ENCODE results near the gene EML4. TPM values are rescaled to one million over a fixed set of nuclear protein-coding genes. Genes with fewer than 3 reads are reported as not detected.
A peak's percentile ranks its signal among the peaks of the same experiment; 100 is the strongest.

EML4 gene
- polyA plus RNA-seq, 1 of the 3 experiments (the other 2 are of a cell fraction) = 35.0 TPM

- TF ChIP-seq, protein P1, sequence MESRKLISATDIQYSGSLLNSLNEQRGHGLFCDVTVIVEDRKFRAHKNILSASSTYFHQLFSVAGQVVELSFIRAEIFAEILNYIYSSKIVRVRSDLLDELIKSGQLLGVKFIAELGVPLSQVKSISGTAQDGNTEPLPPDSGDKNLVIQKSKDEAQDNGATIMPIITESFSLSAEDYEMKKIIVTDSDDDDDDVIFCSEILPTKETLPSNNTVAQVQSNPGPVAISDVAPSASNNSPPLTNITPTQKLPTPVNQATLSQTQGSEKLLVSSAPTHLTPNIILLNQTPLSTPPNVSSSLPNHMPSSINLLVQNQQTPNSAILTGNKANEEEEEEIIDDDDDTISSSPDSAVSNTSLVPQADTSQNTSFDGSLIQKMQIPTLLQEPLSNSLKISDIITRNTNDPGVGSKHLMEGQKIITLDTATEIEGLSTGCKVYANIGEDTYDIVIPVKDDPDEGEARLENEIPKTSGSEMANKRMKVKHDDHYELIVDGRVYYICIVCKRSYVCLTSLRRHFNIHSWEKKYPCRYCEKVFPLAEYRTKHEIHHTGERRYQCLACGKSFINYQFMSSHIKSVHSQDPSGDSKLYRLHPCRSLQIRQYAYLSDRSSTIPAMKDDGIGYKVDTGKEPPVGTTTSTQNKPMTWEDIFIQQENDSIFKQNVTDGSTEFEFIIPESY (IDR thresholded peaks at IDR 0.05; ENCODE audit: borderline replicate concordance, low read depth) = no peak
- TF ChIP-seq, protein P2, sequence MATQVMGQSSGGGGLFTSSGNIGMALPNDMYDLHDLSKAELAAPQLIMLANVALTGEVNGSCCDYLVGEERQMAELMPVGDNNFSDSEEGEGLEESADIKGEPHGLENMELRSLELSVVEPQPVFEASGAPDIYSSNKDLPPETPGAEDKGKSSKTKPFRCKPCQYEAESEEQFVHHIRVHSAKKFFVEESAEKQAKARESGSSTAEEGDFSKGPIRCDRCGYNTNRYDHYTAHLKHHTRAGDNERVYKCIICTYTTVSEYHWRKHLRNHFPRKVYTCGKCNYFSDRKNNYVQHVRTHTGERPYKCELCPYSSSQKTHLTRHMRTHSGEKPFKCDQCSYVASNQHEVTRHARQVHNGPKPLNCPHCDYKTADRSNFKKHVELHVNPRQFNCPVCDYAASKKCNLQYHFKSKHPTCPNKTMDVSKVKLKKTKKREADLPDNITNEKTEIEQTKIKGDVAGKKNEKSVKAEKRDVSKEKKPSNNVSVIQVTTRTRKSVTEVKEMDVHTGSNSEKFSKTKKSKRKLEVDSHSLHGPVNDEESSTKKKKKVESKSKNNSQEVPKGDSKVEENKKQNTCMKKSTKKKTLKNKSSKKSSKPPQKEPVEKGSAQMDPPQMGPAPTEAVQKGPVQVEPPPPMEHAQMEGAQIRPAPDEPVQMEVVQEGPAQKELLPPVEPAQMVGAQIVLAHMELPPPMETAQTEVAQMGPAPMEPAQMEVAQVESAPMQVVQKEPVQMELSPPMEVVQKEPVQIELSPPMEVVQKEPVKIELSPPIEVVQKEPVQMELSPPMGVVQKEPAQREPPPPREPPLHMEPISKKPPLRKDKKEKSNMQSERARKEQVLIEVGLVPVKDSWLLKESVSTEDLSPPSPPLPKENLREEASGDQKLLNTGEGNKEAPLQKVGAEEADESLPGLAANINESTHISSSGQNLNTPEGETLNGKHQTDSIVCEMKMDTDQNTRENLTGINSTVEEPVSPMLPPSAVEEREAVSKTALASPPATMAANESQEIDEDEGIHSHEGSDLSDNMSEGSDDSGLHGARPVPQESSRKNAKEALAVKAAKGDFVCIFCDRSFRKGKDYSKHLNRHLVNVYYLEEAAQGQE (IDR thresholded peaks at IDR 0.05; ENCODE audit: low read depth, low read length) = no peak
- TF ChIP-seq TCF12 (IDR thresholded peaks at IDR 0.05) = no peak
- TF ChIP-seq RAD21 (IDR thresholded peaks at IDR 0.05; ENCODE audit: low read length) = no peak
- TF ChIP-seq RFX5 (IDR thresholded peaks at IDR 0.05; ENCODE audit: low read length) = no peak
- TF ChIP-seq GATA2 (CRISPR knock-in tag; IDR thresholded peaks at IDR 0.05) = no peak
Observed at GRCh38 chr2:42199626-42200025, 30.5 kb downstream of the EML4 start (continued).

GRCh38 chr2:42200926-42201855 lies 32.0 kb downstream of the EML4 start:
- Histone ChIP-seq H3K9ac (no peak overlapping the region), H3K4me3 (ENCODE audit: low read depth in 2 of 2, low read length in 1 of 2) (no peak overlapping the region), H3K4me1 (ENCODE audit: control insufficient read depth in 1 of 2, insufficient read depth in 2 of 2, low read depth in 1 of 2, low read length in 1 of 2) (peaks cover 9 to 25% of the 10 kb centered on the region in 2 experiments; a peak in 3 of 4 replicates), H3K9me2 (no peaks in the 10 kb centered on the region), H3K27me3 (ENCODE audit: insufficient read depth) (no peaks in the 10 kb centered on the region), H2AFZ (ENCODE audit: low read depth) (no peak overlapping the region), H3F3A (replicated peaks; ENCODE audit: insufficient read depth) (peaks cover 24% of the 10 kb centered on the region), H3K27ac (ENCODE audit: low read depth in 2 of 2, low read length in 1 of 2) (peak overlapping the region; percentile 45 to 65), H3K4me2 (peak overlapping the region; percentile 32), H3K36me3 (replicated peaks in 1 of 2; ENCODE audit: control insufficient read depth in 1 of 2, insufficient read depth in 2 of 2, low read length in 1 of 2) (no peaks in the 10 kb centered on the region), H3K79me2 (ENCODE audit: insufficient read depth) (peaks cover 90% of the 10 kb centered on the region), H3K9me3 (no peaks in the 10 kb centered on the region), H4K20me1 (ENCODE audit: insufficient read depth) (peaks cover 7% of the 10 kb centered on the region; the same call in 1 of the 2 replicates)
- DNase-seq = peak; percentile 26
- 72% methylated on average over 5 of the region's 5 CpGs for WGBS (ENCODE audit: low lambda C conversion rate)
- ChIA-PET CTCF (interaction anchor here (0.7 to 1.3 kb wide), 4 partner anchors 32 to 105 kb away, joined by 3 to 8 read pairs (median 3); partner anchors contain the start of gene EML4), POLR2A (no interaction called here)
- TF ChIP-seq GATA2 (CRISPR knock-in tag; IDR thresholded peaks at IDR 0.05) (peak; percentile 70), YY1 (IDR thresholded peaks at IDR 0.05; ENCODE audit: low read depth) (no peak), EP300 (IDR thresholded peaks at IDR 0.05; ENCODE audit: borderline replicate concordance in 1 of 2, low read depth in 1 of 2, low read length in 1 of 2) (peak in 1 of 2 experiments; percentile 53; a peak in 2 of 4 replicates), SMC3 (IDR thresholded peaks at IDR 0.05; ENCODE audit: low read depth, low read length) (no peak; the same call in 1 of the 2 replicates), RXRA (IDR thresholded peaks at IDR 0.05; ENCODE audit: borderline replicate concordance, low read depth) (0 out of 2 replicates have a peak, but pooled peaks have one; percentile 3), CHD2 (IDR thresholded peaks at IDR 0.05; ENCODE audit: low read length, partially characterized antibody) (no peak), RCOR1 (IDR thresholded peaks at IDR 0.05; ENCODE audit: low read length) (0 out of 2 replicates have a peak, but pooled peaks have one; percentile 29), TCF12 (IDR thresholded peaks at IDR 0.05) (peak; percentile 30; the same call in 1 of the 2 replicates), USF2 (IDR thresholded peaks at IDR 0.05; ENCODE audit: borderline replicate concordance, low read depth, low read length) (no peak), ELF1 (IDR thresholded peaks at IDR 0.05) (no peak), SIN3A (IDR thresholded peaks at IDR 0.05; ENCODE audit: borderline replicate concordance, low read depth, low read length) (no peak), FOXJ3 (CRISPR knock-in tag; IDR thresholded peaks at IDR 0.05) (no peak), RFX5 (IDR thresholded peaks at IDR 0.05; ENCODE audit: low read length) (no peak)
- TF ChIP-seq, protein P3, sequence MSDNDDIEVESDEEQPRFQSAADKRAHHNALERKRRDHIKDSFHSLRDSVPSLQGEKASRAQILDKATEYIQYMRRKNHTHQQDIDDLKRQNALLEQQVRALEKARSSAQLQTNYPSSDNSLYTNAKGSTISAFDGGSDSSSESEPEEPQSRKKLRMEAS (IDR thresholded peaks at IDR 0.05; ENCODE audit: low read depth) = no peak
- TF ChIP-seq, protein P4, sequence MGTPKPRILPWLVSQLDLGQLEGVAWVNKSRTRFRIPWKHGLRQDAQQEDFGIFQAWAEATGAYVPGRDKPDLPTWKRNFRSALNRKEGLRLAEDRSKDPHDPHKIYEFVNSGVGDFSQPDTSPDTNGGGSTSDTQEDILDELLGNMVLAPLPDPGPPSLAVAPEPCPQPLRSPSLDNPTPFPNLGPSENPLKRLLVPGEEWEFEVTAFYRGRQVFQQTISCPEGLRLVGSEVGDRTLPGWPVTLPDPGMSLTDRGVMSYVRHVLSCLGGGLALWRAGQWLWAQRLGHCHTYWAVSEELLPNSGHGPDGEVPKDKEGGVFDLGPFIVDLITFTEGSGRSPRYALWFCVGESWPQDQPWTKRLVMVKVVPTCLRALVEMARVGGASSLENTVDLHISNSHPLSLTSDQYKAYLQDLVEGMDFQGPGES (IDR thresholded peaks at IDR 0.05; ENCODE audit: low read depth, low read length) = no peak
- TF ChIP-seq, protein P1 (IDR thresholded peaks at IDR 0.05; ENCODE audit: borderline replicate concordance, low read depth) = no peak

Data from SK-N-SH (cell line).